SK-N-SH treated with all-trans-retinoic acid at 6 μM for 48 hours (cell line): ENCODE results near the gene UROS.

ENCODE experiments used
- ESRRG ChIP-seq: fragments of 250-450 bp; sonication (Bioruptor Pico); IDR thresholded peaks from 2 replicates; pipeline ENCODE4 v1.6.1; 2021; ENCODE audit warnings: mild to moderate bottlenecking
- TF ChIP-seq, protein P1 (sequence below): fragments of 250-450 bp; sonication (Bioruptor Pico); IDR thresholded peaks from 2 replicates; pipeline ENCODE4 v1.5.0; 2020; ENCODE audit warnings: mild to moderate bottlenecking, moderate library complexity

DNA sequence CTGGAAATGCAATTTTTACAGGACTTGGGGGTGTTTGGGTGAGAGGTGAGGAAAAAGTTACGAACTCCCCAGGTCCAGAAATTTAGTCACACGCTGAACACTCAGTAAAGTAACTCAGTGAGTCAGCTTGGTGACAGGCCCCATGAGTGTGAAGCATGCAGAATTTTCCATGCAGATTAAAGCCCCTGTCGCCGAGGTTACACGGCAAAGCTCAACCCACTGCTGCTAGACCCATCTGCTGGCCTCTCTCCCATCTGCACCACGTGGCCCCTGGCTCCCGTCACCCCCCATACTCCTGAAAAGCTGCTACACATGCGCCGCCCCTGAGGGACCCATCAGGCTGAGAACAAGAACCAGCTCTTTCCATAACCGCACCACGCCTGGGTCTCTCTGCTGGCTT is 40.4 kb downstream of the UROS start:
- no peak for TF ChIP-seq ESRRG (CRISPR knock-in tag)
- TF ChIP-seq, protein P1, sequence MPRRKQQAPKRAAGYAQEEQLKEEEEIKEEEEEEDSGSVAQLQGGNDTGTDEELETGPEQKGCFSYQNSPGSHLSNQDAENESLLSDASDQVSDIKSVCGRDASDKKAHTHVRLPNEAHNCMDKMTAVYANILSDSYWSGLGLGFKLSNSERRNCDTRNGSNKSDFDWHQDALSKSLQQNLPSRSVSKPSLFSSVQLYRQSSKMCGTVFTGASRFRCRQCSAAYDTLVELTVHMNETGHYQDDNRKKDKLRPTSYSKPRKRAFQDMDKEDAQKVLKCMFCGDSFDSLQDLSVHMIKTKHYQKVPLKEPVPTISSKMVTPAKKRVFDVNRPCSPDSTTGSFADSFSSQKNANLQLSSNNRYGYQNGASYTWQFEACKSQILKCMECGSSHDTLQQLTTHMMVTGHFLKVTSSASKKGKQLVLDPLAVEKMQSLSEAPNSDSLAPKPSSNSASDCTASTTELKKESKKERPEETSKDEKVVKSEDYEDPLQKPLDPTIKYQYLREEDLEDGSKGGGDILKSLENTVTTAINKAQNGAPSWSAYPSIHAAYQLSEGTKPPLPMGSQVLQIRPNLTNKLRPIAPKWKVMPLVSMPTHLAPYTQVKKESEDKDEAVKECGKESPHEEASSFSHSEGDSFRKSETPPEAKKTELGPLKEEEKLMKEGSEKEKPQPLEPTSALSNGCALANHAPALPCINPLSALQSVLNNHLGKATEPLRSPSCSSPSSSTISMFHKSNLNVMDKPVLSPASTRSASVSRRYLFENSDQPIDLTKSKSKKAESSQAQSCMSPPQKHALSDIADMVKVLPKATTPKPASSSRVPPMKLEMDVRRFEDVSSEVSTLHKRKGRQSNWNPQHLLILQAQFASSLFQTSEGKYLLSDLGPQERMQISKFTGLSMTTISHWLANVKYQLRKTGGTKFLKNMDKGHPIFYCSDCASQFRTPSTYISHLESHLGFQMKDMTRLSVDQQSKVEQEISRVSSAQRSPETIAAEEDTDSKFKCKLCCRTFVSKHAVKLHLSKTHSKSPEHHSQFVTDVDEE: no peak
